ENCODE data around the gene ARMC2.
"Not testable (repeated sequence)": the region's sequence is repeated elsewhere in the genome, so short reads cannot be mapped to it uniquely, and the experiment has no call there.

ARMC2 gene

GRCh38 chr6:108902382-108902792 is 54.2 kb downstream of the ARMC2 start:
- DNase-seq = no peak
- intact Hi-C loops (cut with DNase I) = no loop called here

GRCh38 chr6:108903796-108904195 is 55.6 kb downstream of the ARMC2 start:
- intact Hi-C loops (cut with DNase I) = no loop called here
- no peak for DNase-seq

GRCh38 chr6:108904741-108905140 is 56.5 kb downstream of the ARMC2 start:
- intact Hi-C loops (cut with DNase I) = no loop called here
- no peak for DNase-seq

GRCh38 chr6:108914235-108915022 is 66.2 kb downstream of the ARMC2 start:
- intact Hi-C loops (cut with DNase I) = loop anchor here (5.0 kb wide), 1 partner anchor 43 kb away; no protein-coding TSS in a partner anchor
- DNase-seq = no peak

GRCh38 chr6:108915258-108915657 is 67.0 kb downstream of the ARMC2 start:
- intact Hi-C loops (cut with DNase I) = loop anchor here (5.0 kb wide), 1 partner anchor 42 kb away; no protein-coding TSS in a partner anchor

GRCh38 chr6:108916026-108916686 is 67.9 kb downstream of the ARMC2 start:
- intact Hi-C loops (cut with DNase I) = loop anchor here (5.0 kb wide), 1 partner anchor 41 kb away; no protein-coding TSS in a partner anchor
- DNase-seq = no peak

More at GRCh38 chr6:108915258-108915657, 67.0 kb downstream of the ARMC2 start:
- no peak for DNase-seq

GRCh38 chr6:108920751-108921150 is 72.5 kb downstream of the ARMC2 start:
- intact Hi-C loops (cut with DNase I) = no loop called here
- DNase-seq = no peak

- no peak for DNase-seq
- intact Hi-C loops (cut with DNase I) = no loop called here
These were observed 73.5 kb downstream of the ARMC2 start for GRCh38 chr6:108921547-108922361.

GRCh38 chr6:108922499-108922898 is 74.3 kb downstream of the ARMC2 start:
- no peak for DNase-seq
- intact Hi-C loops (cut with DNase I) = no loop called here

GRCh38 chr6:108927927-108928326 is 79.7 kb downstream of the ARMC2 start:
- intact Hi-C loops (cut with DNase I) = no loop called here
- no peak for DNase-seq

- no peak for DNase-seq
- intact Hi-C loops (cut with DNase I) = no loop called here
These were observed 80.4 kb downstream of the ARMC2 start for GRCh38 chr6:108928650-108929049.

GRCh38 chr6:108931090-108931489 is 82.9 kb downstream of the ARMC2 start:
- DNase-seq; intact Hi-C loops (cut with DNase I): not testable (repeated sequence)

- no peak for DNase-seq
- intact Hi-C loops (cut with DNase I) = no loop called here
These were observed 88.9 kb downstream of the ARMC2 start for GRCh38 chr6:108937170-108937569.

GRCh38 chr6:108940741-108941140 is 92.5 kb downstream of the ARMC2 start:
- intact Hi-C loops (cut with DNase I) = no loop called here
- DNase-seq = no peak

GRCh38 chr6:108941281-108941680 is 93.1 kb downstream of the ARMC2 start:
- no peak for DNase-seq
- intact Hi-C loops (cut with DNase I) = no loop called here

- no peak for DNase-seq
- intact Hi-C loops (cut with DNase I) = no loop called here
These were observed 93.6 kb downstream of the ARMC2 start for GRCh38 chr6:108941859-108942258.

- no peak for DNase-seq
- intact Hi-C loops (cut with DNase I) = no loop called here
These were observed 94.6 kb downstream of the ARMC2 start for GRCh38 chr6:108942556-108943492.

GRCh38 chr6:108944071-108944470 is 95.8 kb downstream of the ARMC2 start:
- intact Hi-C loops (cut with DNase I) = no loop called here
- no peak for DNase-seq

- intact Hi-C loops (cut with DNase I) = no loop called here
- peak in 1 of 10 donors; percentile 12 for DNase-seq
These were observed 96.8 kb downstream of the ARMC2 start for GRCh38 chr6:108944707-108945680.

Measured in posterior cingulate gyrus (tissue), 11 donors.